PC-3 (cell line): ENCODE data around the gene HNRNPU. TPM values are rescaled to one million over a fixed set of nuclear protein-coding genes. Genes with fewer than 3 reads are reported as not detected.

Source experiments
- ATAC-seq: fragments of 200-7000 bp; cut with Tn5 transposase; 2 replicates; pipeline ENCODE4 v1.9.1; 2020; ENCODE audit warnings: mild to moderate bottlenecking, moderate library complexity
- BruUV-seq: library from RNA; stranded (reverse); fragments of 400-500 nt; replicated peaks from 2 replicates; lab custom pipeline; 2021; lab: Mats Ljungman, UMichigan
- CTCF ChIA-PET: fragments of 300-600 bp; sonication (Branson Sonifier 250); formaldehyde crosslinking; loops from one replicate; lab custom pipeline; 2022; ENCODE audit warnings: antibody characterized with exemption; lab: Charles Lee
- POLR2A ChIA-PET: fragments of 300-600 bp; sonication (Branson Sonifier 250); formaldehyde crosslinking; loops from one replicate; lab custom pipeline; 2022; ENCODE audit warnings: antibody characterized with exemption; ENCODE audit not compliant: unreplicated experiment; lab: Charles Lee
- DNase-seq: peaks from one replicate; pipeline ENCODE4 v3.0.0-alpha.2; 2015
- H2AFZ ChIP-seq: fragments of 300-600 bp; sonication (generic); 2 replicates; pipeline ENCODE4 v1.6.0; 2016; ENCODE audit warnings: antibody characterized with exemption, low read length
- H3F3A ChIP-seq: fragments of 300-600 bp; sonication (generic); one replicate; pipeline ENCODE4 v1.6.0; 2017; ENCODE audit warnings: antibody characterized with exemption, low read length, control low read depth, mild to moderate bottlenecking; ENCODE audit not compliant: unreplicated experiment
- H3K27ac ChIP-seq: fragments of 300-600 bp; sonication (generic); 2 replicates; pipeline ENCODE4 v1.5.1; 2016; ENCODE audit warnings: mild to moderate bottlenecking, low read length
- H3K27me3 ChIP-seq: fragments of 300-600 bp; sonication (generic); 2 replicates; pipeline ENCODE4 v1.6.1; 2016; ENCODE audit warnings: low read length, mixed read lengths
- H3K36me3 ChIP-seq: fragments of 300-600 bp; sonication (generic); 2 replicates; pipeline ENCODE4 v1.6.1; 2016; ENCODE audit warnings: low read depth, mixed run types, low read length, mixed read lengths
- H3K4me1 ChIP-seq: fragments of 300-600 bp; sonication (generic); 2 replicates; pipeline ENCODE4 v1.5.1; 2016; ENCODE audit warnings: low read length; ENCODE audit not compliant: insufficient read depth
- H3K4me2 ChIP-seq: fragments of 300-600 bp; sonication (generic); 2 replicates; pipeline ENCODE4 v1.6.0; 2016; ENCODE audit warnings: low read length
- H3K4me3 ChIP-seq: fragments of 300-600 bp; sonication (generic); 2 replicates; pipeline ENCODE4 v1.5.1; 2016; ENCODE audit warnings: mild to moderate bottlenecking, low read length, mixed read lengths
- H3K79me2 ChIP-seq: fragments of 300-600 bp; sonication (generic); 2 replicates; pipeline ENCODE4 v1.6.1; 2017; ENCODE audit warnings: low read length, mixed read lengths
- H3K9ac ChIP-seq: fragments of 300-600 bp; sonication (generic); 2 replicates; pipeline ENCODE4 v1.6.0; 2016; ENCODE audit warnings: mild to moderate bottlenecking, low read length
- H3K9me2 ChIP-seq: fragments of 300-600 bp; sonication (generic); replicated peaks from 2 replicates; pipeline ENCODE4 v1.6.1; 2016; ENCODE audit warnings: mixed run types, low read length, mixed read lengths
- H3K9me3 ChIP-seq: fragments of 300-600 bp; sonication (generic); 2 replicates; pipeline ENCODE4 v1.6.1; 2016; ENCODE audit warnings: low read length, mixed read lengths
- H4K20me1 ChIP-seq: fragments of 300-600 bp; sonication (generic); 2 replicates; pipeline ENCODE4 v1.6.1; 2016; ENCODE audit warnings: low read length, mixed read lengths
- EZH2 ChIP-seq: fragments of 300-600 bp; sonication (generic); IDR thresholded peaks from one replicate; pipeline ENCODE4 v1.6.1; 2017; ENCODE audit warnings: antibody characterized with exemption, mild to moderate bottlenecking, low read length; ENCODE audit not compliant: unreplicated experiment
- EZH2phosphoT487 ChIP-seq: fragments of 300-600 bp; sonication (generic); IDR thresholded peaks from 2 replicates; pipeline ENCODE4 v1.6.1; 2018; ENCODE audit warnings: mild to moderate bottlenecking, antibody characterized with exemption, low read length, borderline replicate concordance
- intact Hi-C: fragments of 100-400 bp; cut with micrococcal nuclease; formaldehyde crosslinking; loops from 2 replicates; pipeline ENCODE4 v1.9.0; 2023
- total RNA-seq: library from RNA; depleted of rRNA; stranded (reverse); fragments of >200 nt; gene quantifications from 2 replicates; pipeline ENCODE4 v1.2.3, GENCODE V29; 2014
- TF ChIP-seq, protein P1 (sequence below): fragments of 300-600 bp; sonication (generic); conservative IDR thresholded peaks from 2 replicates; pipeline ENCODE4 v1.5.1; 2017; ENCODE audit warnings: antibody characterized with exemption, low read depth, mild to moderate bottlenecking, low read length

Gene HNRNPU
- total RNA-seq, 1 experiment from 2014 or later: 431 TPM

DNA sequence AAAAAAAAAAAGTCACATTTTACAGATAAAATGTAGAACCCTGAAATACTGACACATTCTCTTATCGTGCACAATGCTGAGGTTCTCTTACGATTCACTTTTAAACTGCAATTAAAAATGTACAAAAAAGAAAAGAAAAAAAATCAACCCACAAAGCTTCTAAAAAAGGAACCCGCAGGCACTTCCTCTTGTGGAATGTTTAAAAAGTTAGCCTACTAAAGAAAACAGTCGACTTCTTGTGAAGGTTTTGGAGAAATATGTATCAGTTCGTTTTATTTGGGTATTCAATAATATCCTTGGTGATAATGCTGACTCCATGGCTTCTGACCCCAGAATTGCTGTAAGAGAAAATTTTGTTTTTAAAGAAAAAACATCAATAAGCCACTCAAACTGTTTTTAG lies 10.2 kb downstream of the HNRNPU start:
- Histone ChIP-seq H3K9ac (no peak overlapping the region), H3K79me2 (peaks cover 75% of the 10 kb centered on the region), H3K27ac (no peak overlapping the region), H3K27me3 (no peaks in the 10 kb centered on the region), H3K4me3 (no peak overlapping the region), H3K36me3 (peaks cover 98% of the 10 kb centered on the region), H2AFZ (no peak overlapping the region), H3K4me1 (no peaks in the 10 kb centered on the region), H3F3A (peaks cover 13% of the 10 kb centered on the region), H3K9me2 (no peaks in the 10 kb centered on the region), H3K9me3 (no peaks in the 10 kb centered on the region), H3K4me2 (no peak overlapping the region), H4K20me1 (peaks cover 67% of the 10 kb centered on the region)
- intact Hi-C loops: no loop called here
- TF ChIP-seq, protein P1, sequence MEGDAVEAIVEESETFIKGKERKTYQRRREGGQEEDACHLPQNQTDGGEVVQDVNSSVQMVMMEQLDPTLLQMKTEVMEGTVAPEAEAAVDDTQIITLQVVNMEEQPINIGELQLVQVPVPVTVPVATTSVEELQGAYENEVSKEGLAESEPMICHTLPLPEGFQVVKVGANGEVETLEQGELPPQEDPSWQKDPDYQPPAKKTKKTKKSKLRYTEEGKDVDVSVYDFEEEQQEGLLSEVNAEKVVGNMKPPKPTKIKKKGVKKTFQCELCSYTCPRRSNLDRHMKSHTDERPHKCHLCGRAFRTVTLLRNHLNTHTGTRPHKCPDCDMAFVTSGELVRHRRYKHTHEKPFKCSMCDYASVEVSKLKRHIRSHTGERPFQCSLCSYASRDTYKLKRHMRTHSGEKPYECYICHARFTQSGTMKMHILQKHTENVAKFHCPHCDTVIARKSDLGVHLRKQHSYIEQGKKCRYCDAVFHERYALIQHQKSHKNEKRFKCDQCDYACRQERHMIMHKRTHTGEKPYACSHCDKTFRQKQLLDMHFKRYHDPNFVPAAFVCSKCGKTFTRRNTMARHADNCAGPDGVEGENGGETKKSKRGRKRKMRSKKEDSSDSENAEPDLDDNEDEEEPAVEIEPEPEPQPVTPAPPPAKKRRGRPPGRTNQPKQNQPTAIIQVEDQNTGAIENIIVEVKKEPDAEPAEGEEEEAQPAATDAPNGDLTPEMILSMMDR: no peak
- TF ChIP-seq EZH2phosphoT487 (no peak), EZH2 (no peak)
- DNase-seq: no peak
- CTCF ChIA-PET: no interaction called here
- no TSS peak for BruUV-seq
- POLR2A ChIA-PET: no interaction called here
- ATAC-seq: no peak

DNA sequence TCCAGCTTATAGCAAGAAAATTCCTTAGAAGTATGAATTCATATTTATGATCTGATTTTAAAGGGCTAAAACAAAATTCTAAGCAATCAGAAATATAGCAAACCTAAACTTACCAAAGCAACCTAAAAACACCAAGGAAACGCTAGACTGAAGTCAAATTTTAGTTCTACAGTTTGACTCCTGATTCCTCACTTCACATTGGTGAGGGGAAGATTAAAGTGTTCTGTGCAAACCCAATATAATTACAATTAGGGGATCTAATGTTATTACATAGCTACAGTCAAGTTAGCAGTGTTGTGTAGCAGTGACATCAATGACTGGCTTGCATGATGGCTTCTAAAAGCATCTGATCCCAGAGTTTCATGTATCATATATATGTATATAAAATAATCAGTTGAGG lies 11.6 kb downstream of the HNRNPU start:
- Histone ChIP-seq H3K9me3 (no peaks in the 10 kb centered on the region), H4K20me1 (peaks cover 52% of the 10 kb centered on the region), H3K36me3 (peaks cover 98% of the 10 kb centered on the region), H3K79me2 (peaks cover 60% of the 10 kb centered on the region), H3K27me3 (no peaks in the 10 kb centered on the region), H3K4me2 (no peak overlapping the region), H3K4me3 (no peak overlapping the region), H3K9ac (no peak overlapping the region), H3K4me1 (no peaks in the 10 kb centered on the region), H3K27ac (no peak overlapping the region), H3K9me2 (no peaks in the 10 kb centered on the region), H2AFZ (no peak overlapping the region), H3F3A (peaks cover 4% of the 10 kb centered on the region)
- TF ChIP-seq EZH2: no peak
- TF ChIP-seq, protein P1: no peak
- TF ChIP-seq EZH2phosphoT487: no peak
- no TSS peak for BruUV-seq
- DNase-seq (no peak), ATAC-seq (no peak)
- ChIA-PET POLR2A (no interaction called here), CTCF (no interaction called here)
- intact Hi-C loops: no loop called here

DNA sequence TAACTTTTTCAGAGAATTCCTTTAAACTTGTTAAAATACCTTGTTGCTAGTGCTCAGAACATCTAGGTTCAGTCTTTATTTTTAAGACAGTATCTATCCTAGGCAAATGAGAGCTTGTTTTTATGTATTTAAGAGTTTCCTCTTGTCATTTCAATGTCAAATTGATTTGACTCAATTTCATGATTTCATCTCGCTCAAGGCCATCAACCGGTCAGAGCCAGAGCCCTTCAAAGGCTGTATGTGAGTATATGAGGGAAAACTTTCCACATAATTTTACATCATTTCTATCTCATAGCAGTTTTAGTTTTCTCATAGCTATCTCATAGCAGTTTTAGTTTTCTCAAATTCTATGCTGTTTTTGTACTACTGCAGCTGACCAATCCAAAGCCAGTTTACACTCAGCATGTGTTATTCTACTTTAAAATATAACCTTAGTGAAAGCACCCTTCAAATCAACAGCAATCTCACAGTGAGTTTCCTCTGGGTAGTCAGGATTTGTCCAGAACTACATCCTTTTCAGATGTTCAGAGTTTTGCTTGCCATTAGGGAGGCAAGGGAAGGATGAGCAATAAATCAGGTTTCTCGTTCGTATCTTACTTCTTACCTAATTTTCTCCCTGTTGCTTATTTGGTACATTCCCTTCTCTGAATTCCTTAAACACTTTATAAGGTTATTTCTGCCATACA lies 12.7 kb downstream of the HNRNPU start:
- Histone ChIP-seq H3K9me2 (no peaks in the 10 kb centered on the region), H3K36me3 (peaks cover 98% of the 10 kb centered on the region), H3K4me3 (no peak overlapping the region), H3K4me2 (no peak overlapping the region), H3K9ac (no peak overlapping the region), H3K27ac (no peak overlapping the region), H4K20me1 (peaks cover 42% of the 10 kb centered on the region), H3F3A (peaks cover 4% of the 10 kb centered on the region), H3K79me2 (peaks cover 50% of the 10 kb centered on the region), H3K4me1 (no peaks in the 10 kb centered on the region), H2AFZ (no peak overlapping the region), H3K27me3 (no peaks in the 10 kb centered on the region), H3K9me3 (no peaks in the 10 kb centered on the region)
- no peak for TF ChIP-seq EZH2phosphoT487
- TF ChIP-seq EZH2: no peak
- TF ChIP-seq, protein P1: no peak
- ChIA-PET POLR2A (no interaction called here), CTCF (no interaction called here)
- no peak for ATAC-seq
- intact Hi-C loops: no loop called here
- BruUV-seq: no TSS peak
- DNase-seq: no peak
